Aorta (tissue), 5 donors: Measurements from ENCODE around the gene TNS1. TPM values are rescaled to one million over a fixed set of nuclear protein-coding genes. Genes with fewer than 3 reads are reported as not detected.

Experiments
- ATAC-seq: fragments of 200-7000 bp; cut with Tn5 transposase; one replicate; pipeline ENCODE4 v1.9.1; 2022; ENCODE audit warnings: moderate library complexity; ENCODE audit not compliant: low FRiP score
- DNase-seq, 2 donors: peaks; one replicate each; pipeline ENCODE4 v3.0.0-alpha.2; 2020
- H3K27ac ChIP-seq, 2 donors: one replicate each; pipeline ENCODE4 v1.5.1; 2013; ENCODE audit warnings: low read length in 2 of 2, mild to moderate bottlenecking in 2 of 2, moderate library complexity in 2 of 2, control low read depth in 1 of 2, inconsistent platforms in 1 of 2, low read depth in 1 of 2
- H3K27me3 ChIP-seq, 2 donors: one replicate each; pipeline ENCODE4 v1.6.1; 2013; ENCODE audit warnings: control low read depth in 1 of 2, low read length in 1 of 2, mild to moderate bottlenecking in 1 of 2, moderate library complexity in 1 of 2; ENCODE audit not compliant: insufficient read depth in 2 of 2, control insufficient read depth in 1 of 2
- H3K36me3 ChIP-seq, 2 donors: one replicate each; pipeline ENCODE4 v1.6.1; 2013; ENCODE audit warnings: control low read depth in 1 of 2, low read length in 1 of 2, mild to moderate bottlenecking in 1 of 2; ENCODE audit not compliant: insufficient read depth in 2 of 2, control insufficient read depth in 1 of 2
- H3K4me1 ChIP-seq, 2 donors: one replicate each; pipeline ENCODE4 v1.6.1; 2013; ENCODE audit warnings: low read length in 2 of 2, control low read depth in 1 of 2, mild to moderate bottlenecking in 1 of 2, moderate library complexity in 1 of 2; ENCODE audit not compliant: insufficient read depth in 2 of 2, control insufficient read depth in 1 of 2
- H3K4me3 ChIP-seq, 2 donors: one replicate each; pipeline ENCODE4 v1.5.1; 2013; ENCODE audit warnings: low read length in 2 of 2, control low read depth in 1 of 2, mild to moderate bottlenecking in 1 of 2
- H3K9me3 ChIP-seq: one replicate; pipeline ENCODE4 v1.6.1; 2013; ENCODE audit warnings: mild to moderate bottlenecking, low read length; ENCODE audit not compliant: control insufficient read depth
- WGBS, 2 donors: extraction: QIAGEN DNeasy Blood & Tissue Kit; methylation state at CpG; one replicate each; pipeline ENCODE4 v1.1.7; 2013; 5-methylcytosine and 5-hydroxymethylcytosine counted together
- intact Hi-C, 2 donors: fragments of 100-400 bp; cut with DNase I; formaldehyde crosslinking; loops; one replicate each; pipeline versions ENCODE4 v1.14.2 to v1.15.0; 2022
- polyA plus RNA-seq, 2 donors: library from polyadenylated mRNA; stranded (reverse); fragments of 200-250 nt; gene quantifications; one replicate each; pipeline ENCODE4 v1.2.3, GENCODE V29; 2013
- total RNA-seq, 2 donors: library from RNA; stranded (reverse); fragmentation: NEBNext Ultra II Directional; extraction: Animal tissue kit (Norgen Biotek cat#: 25700); gene quantifications; one replicate each; pipeline ENCODE4 v1.2.1, GENCODE V29; 2021
- donor health status: healthy with polysubstance abuse.
- donor health status: Bipolar disorder and iron deficiency.
- donor health status: DM: no; HTN: no; CAD: no.
- donor health status: DM: no; HTN: no; CAD: no.
- donor health status: DM: yes; HTN: yes; CAD: no.

TNS1 gene
- total and polyA plus RNA-seq, 4 donors: 303 to 1,949 (median 930) TPM

DNA sequence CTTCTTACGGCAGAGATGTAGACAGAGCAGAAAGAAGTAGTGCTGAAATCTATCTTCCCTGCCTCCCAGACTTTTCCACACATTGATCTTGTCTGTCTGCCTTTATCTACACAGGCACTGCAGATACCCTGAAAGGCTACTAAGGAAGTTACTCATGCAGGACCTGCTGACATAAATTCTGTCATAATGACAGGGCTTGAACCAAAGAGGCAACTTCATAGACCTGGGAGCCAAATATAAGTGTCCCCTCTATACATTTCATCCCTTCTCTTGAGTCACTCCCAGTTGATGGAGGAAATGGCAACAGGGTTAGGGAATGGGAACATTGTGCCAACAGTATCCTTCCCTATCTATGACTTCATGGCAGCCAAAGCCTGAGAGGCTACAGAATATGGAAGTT lies 157.5 kb downstream of the TNS1 start:
- Histone ChIP-seq H3K9me3 (no peaks in the 10 kb centered on the region), H3K27ac (peak overlapping the region; percentile 34 to 35), H3K27me3 (no peaks in the 10 kb centered on the region), H3K36me3 (peaks cover 15 to 28% of the 10 kb centered on the region in 2 donors), H3K4me1 (peaks cover 0 to 4% of the 10 kb centered on the region in 2 donors), H3K4me3 (no peak overlapping the region)
- ATAC-seq (no peak), DNase-seq (no peak)
- 95 to 100% methylated on average over 1 of the region's 1 CpG for WGBS, 2 donors
- intact Hi-C loops: no loop called here

DNA sequence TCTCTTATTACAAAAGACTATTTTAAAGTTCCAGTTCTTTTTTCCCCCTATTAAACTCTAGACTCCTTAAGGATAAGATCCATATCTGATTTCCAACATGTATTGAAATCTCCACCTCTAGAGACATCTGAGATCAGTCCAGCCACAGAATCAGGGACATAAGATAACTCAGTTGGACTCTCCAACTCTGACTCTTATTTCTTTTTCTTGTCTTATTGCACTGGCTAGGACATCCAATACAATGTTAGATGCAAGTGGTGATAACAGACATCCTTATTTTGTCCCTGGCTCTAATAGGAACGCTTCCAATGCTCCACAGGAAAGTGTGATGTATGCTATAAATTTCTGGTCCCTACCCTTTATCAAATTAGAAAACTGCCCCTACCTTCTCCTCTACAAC lies 158.1 kb downstream of the TNS1 start:
- intact Hi-C loops: no loop called here
- peaks cover 0 to 4% of the 10 kb centered on the region in 2 donors for H3K4me1 ChIP-seq
- H3K27me3 ChIP-seq: no peaks in the 10 kb centered on the region
- no peak overlapping the region for H3K4me3 ChIP-seq
- ATAC-seq: no peak
- H3K27ac ChIP-seq: no peak overlapping the region
- peaks cover 15 to 31% of the 10 kb centered on the region in 2 donors for H3K36me3 ChIP-seq
- H3K9me3 ChIP-seq: no peaks in the 10 kb centered on the region
- no peak for DNase-seq
- 96 to 97% methylated on average over 1 of the region's 1 CpG for WGBS, 2 donors

DNA sequence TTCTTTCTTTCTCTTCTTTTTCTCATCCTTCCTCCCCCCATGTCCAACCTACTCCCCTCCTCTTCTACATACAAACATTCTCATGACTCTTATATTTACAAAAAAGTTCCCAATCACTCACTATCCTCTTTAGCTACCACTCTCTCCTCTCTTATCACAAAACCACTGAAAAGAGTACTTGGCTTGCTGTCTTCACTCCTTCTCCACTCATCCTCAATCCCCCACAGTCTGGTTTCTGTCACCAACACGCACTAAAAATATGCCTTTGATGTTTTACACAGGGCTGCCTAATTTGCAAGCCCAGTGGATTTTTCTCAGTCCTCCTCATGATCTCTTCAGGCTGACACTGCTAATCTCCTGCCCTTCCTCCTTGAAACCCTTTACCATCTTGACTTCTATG lies 159.5 kb downstream of the TNS1 start:
- DNase-seq (no peak), ATAC-seq (no peak)
- Histone ChIP-seq H3K9me3 (no peaks in the 10 kb centered on the region), H3K4me1 (peaks cover 0 to 8% of the 10 kb centered on the region in 2 donors), H3K36me3 (peaks cover 15 to 29% of the 10 kb centered on the region in 2 donors), H3K4me3 (no peak overlapping the region), H3K27me3 (no peaks in the 10 kb centered on the region), H3K27ac (no peak overlapping the region)
- intact Hi-C loops: no loop called here
- 41 to 52% methylated on average over 1 of the region's 1 CpG for WGBS, 2 donors

DNA sequence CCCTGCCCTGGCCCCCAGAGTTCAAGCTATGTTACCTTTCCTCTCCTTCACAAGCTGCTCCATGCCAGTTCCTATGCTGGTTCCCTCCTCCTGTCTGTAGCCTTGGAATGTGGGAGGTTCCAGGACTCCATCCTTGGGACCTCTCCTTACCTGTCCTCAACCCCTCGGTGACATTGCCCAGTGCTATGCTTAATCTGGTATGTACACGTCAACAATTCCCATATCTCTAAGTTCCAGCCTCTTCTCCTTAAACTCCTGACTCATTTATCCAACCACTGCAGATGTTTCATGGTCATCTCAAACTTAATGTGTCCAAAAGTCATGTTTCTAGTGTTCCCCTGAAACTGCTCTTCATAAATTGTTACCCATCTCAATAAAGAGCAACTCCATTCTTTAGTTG lies 160.8 kb downstream of the TNS1 start:
- Histone ChIP-seq H3K27me3 (no peaks in the 10 kb centered on the region), H3K27ac (peak overlapping the region in 1 of 2 donors; percentile 68), H3K4me3 (no peak overlapping the region), H3K9me3 (no peaks in the 10 kb centered on the region), H3K4me1 (peaks cover 0 to 8% of the 10 kb centered on the region in 2 donors), H3K36me3 (peaks cover 7 to 20% of the 10 kb centered on the region in 2 donors)
- DNase-seq (no peak), ATAC-seq (no peak)
- 44 to 47% methylated on average over 2 of the region's 2 CpGs for WGBS, 2 donors
- intact Hi-C loops: no loop called here

DNA sequence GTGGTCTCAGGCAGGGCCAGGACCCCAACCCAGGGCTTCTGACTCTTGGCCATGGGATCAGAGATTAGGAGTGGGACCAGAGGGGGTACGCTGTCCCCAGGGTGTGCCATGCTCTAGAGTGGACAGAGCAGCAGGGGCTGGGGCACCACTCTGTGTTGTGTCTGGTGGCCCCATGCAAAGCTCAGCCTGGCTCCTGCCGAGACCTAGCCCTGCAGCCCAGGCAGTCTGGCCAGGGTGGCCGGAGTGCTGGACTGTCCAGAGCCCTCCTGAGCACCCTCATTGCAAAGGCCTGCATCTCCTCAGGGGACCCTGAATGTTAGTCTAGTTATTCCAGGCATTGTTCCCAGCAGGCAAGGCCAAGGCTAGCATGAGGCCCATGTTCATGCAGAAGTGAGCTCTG lies 162.3 kb downstream of the TNS1 start:
- H3K36me3 ChIP-seq: peaks cover 7 to 16% of the 10 kb centered on the region in 2 donors
- H3K9me3 ChIP-seq: no peaks in the 10 kb centered on the region
- no peak for ATAC-seq
- no peaks in the 10 kb centered on the region for H3K27me3 ChIP-seq
- peak overlapping the region in 1 of 2 donors; percentile 46 for H3K27ac ChIP-seq
- WGBS, 2 donors: 29 to 40% methylated on average over 3 of the region's 3 CpGs
- H3K4me1 ChIP-seq: peaks cover 0 to 8% of the 10 kb centered on the region in 2 donors
- no peak overlapping the region for H3K4me3 ChIP-seq
- DNase-seq: no peak
- intact Hi-C loops: no loop called here

DNA sequence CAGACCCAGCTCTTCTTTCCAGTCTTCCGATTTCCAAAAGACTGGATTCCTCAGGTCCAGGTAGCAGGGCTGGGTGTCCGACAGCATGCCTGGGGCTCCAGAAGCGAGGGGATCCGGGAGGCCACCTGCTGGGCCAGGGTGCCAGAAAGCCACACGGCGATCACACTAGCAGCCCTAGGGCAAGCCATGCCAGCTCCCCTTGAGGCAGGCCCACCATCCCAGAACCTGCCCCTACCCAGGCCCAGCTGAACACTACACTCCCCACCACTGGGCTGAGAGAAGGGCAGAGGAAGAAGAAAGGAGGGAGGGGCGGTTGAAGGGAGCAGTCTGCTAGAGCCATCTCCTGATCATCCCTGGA lies 163.1 kb downstream of the TNS1 start:
- H3K9me3 ChIP-seq: no peaks in the 10 kb centered on the region
- H3K27me3 ChIP-seq: no peaks in the 10 kb centered on the region
- H3K27ac ChIP-seq: peak overlapping the region in 1 of 2 donors; percentile 46
- H3K36me3 ChIP-seq: peaks cover 4 to 17% of the 10 kb centered on the region in 2 donors
- ATAC-seq: no peak
- DNase-seq: no peak
- WGBS, 2 donors: 83 to 87% methylated on average over 7 of the region's 7 CpGs
- H3K4me3 ChIP-seq: no peak overlapping the region
- intact Hi-C loops: no loop called here
- peaks cover 0 to 8% of the 10 kb centered on the region in 2 donors for H3K4me1 ChIP-seq

DNA sequence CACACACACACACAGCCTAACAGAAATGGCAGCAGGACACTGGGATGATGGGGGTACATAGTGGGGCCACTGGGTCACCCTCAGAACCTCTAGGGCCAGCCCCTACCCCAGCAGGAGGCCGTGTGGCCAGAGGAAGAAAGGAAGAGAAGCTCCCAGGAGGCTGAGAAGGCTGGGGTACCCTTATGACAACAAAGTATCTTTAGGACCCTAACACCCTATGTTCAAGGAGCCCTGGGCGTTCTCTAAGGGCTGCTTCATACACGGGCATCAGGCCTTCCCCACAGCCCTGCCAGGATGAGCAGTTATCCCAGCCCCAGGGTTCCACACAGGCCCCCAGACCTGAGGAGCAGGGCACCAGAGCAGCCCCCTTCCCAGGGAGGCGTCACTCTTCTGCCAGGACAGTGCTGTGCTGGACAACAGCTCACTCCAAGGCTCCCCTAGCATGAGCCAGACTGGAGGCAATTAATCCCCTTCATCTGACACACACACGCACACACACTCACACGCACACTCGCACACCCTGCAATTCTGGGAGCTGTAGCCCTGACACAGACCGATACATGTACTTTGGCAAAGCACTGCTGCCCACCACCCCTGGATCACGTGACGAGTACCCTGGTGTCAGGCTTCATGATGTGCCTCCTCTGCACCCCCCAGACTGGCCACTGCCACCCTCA lies 163.6 kb downstream of the TNS1 start:
- 56 to 62% methylated on average over 10 of the region's 10 CpGs for WGBS, 2 donors
- H3K27ac ChIP-seq: peak overlapping the region in 1 of 2 donors; percentile 46
- intact Hi-C loops: no loop called here
- no peaks in the 10 kb centered on the region for H3K9me3 ChIP-seq
- no peaks in the 10 kb centered on the region for H3K27me3 ChIP-seq
- no peak overlapping the region for H3K4me3 ChIP-seq
- ATAC-seq (no peak), DNase-seq (no peak)
- H3K4me1 ChIP-seq: peaks cover 0 to 8% of the 10 kb centered on the region in 2 donors
- peaks cover 4 to 21% of the 10 kb centered on the region in 2 donors for H3K36me3 ChIP-seq

DNA sequence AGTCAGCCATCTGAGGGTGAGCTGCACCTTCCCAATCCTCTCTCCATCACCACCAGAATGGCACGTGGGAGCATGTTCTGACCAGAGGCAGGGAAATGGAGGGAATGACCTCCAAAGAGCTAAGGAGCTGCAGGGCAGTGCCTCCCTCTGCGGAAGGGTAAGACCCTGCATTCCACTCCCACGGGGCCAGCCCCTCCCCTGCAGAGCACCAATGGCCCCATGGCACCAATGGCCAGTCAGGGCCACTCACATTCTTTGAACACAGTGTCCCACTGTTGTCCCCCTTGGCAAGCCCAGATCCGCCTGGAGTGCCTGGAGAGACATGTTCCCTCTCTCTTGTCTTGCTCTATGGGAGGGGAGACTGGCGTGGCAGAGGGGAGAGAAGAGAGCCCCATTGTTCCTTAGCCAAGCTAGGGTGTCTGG lies 164.4 kb downstream of the TNS1 start:
- 32 to 44% methylated on average over 4 to 5 of the region's 5 CpGs for WGBS, 2 donors
- Histone ChIP-seq H3K4me1 (peaks cover 0 to 4% of the 10 kb centered on the region in 2 donors), H3K9me3 (no peaks in the 10 kb centered on the region), H3K27ac (peak overlapping the region in 1 of 2 donors; percentile 55), H3K4me3 (no peak overlapping the region), H3K36me3 (peaks cover 4 to 24% of the 10 kb centered on the region in 2 donors), H3K27me3 (no peaks in the 10 kb centered on the region)
- ATAC-seq (no peak), DNase-seq (no peak)
- intact Hi-C loops: no loop called here

DNA sequence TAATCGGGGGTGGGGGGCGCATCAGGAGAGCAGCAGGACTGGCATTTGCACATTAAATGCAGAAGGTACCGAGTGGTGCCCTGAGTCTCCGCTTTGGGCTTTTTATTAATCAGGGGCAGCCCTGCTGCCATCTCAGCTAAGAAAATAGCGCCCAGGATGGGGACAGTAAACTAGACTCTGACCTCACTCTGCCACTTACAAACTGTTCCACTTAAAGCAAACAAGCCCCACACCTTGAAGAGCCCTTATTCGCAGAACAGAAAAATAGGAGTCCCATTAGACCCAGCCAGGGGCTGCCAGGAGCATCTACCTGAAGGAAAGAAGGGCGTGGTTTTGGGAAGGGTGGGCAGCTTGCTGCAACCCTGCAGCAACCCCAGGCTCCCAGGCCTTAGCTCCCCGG lies 165.3 kb downstream of the TNS1 start:
- Histone ChIP-seq H3K9me3 (no peaks in the 10 kb centered on the region), H3K27ac (peak overlapping the region in 1 of 2 donors; percentile 72), H3K27me3 (no peaks in the 10 kb centered on the region), H3K36me3 (peaks cover 4 to 27% of the 10 kb centered on the region in 2 donors), H3K4me3 (no peak overlapping the region), H3K4me1 (peaks cover 0 to 3% of the 10 kb centered on the region in 2 donors)
- DNase-seq (no peak), ATAC-seq (no peak)
- intact Hi-C loops: no loop called here
- WGBS, 2 donors: 67 to 70% methylated on average over 8 of the region's 8 CpGs
